NCI-H774 (cell line): ENCODE measurements around the gene LRRC1.
A peak's percentile ranks its signal among the peaks of the same experiment; 100 is the strongest.

Experiments
- DNase-seq: peaks from one replicate; lab custom pipeline; 2025; lab: John Stamatoyannopoulos, UW

The LRRC1 gene

DNA sequence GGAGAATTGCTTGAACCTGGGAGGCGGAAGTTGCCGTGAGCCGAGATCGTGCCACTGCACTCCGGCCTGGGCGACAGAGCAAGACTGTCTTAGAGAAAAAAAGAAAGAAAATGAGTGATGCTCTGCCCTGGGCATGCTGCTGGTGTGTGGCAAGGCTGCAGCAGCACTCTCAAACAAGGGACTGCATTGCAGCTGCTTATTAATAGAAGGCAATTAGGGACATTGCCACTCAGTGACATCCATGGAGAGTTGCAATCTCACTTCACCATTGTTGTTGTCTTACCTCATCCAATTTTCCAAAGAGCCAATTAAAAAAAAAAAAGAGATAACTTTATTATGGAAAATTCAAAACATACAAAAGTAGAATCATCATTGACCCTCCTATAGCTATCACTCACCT, 131.1 kb downstream of the LRRC1 start:
- DNase-seq = no peak

DNA sequence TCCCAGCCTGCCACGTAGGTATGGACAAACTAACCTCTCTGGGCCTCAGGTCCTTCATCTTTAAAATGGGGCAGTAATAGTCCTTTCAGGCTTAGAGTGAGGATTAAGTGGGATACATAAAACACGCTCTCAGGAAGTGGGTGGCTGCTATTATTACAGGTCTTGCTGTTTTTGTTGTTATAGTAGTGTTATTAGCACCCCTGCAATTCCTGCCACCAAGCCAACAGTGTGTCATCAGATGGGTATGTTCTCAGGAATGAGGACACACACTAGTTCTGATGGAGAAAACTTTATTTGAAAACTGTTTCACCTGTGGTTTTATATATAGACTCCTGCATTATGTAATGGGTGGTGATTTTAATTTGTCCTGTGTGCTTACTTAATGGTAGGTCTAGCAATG, 131.7 kb downstream of the LRRC1 start:
- DNase-seq = no peak

- no peak for DNase-seq
Observed at GRCh38 chr6:53928641-53929040, 133.8 kb downstream of the LRRC1 start.

- no peak for DNase-seq
Observed at GRCh38 chr6:53929041-53929820, 134.4 kb downstream of the LRRC1 start.

DNA sequence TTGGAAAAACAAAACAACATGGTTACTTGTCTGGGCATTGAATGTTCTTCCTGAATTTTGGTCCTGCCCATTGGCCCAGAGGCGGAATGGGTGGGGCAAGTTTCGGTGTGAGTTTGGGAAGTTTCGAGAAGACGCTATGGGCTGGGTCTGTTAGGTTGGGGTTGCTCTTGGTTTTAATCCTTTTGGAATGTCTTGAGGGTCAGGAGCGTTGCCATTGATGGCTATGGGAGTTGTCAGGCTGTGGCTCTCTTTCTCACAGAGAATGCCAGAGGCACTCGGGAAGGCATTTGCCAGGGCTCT, 135.0 kb downstream of the LRRC1 start:
- DNase-seq = no peak

GRCh38 chr6:53930330-53930729, 135.5 kb downstream of the LRRC1 start:
- no peak for DNase-seq

- DNase-seq = no peak
Observed at GRCh38 chr6:53931086-53931485, 136.3 kb downstream of the LRRC1 start.

GRCh38 chr6:53932516-53932915, 137.7 kb downstream of the LRRC1 start:
- no peak for DNase-seq

GRCh38 chr6:53934023-53934422, 139.2 kb downstream of the LRRC1 start:
- no peak for DNase-seq

- DNase-seq = no peak
Observed at GRCh38 chr6:53937461-53937860, 142.7 kb downstream of the LRRC1 start.

DNA sequence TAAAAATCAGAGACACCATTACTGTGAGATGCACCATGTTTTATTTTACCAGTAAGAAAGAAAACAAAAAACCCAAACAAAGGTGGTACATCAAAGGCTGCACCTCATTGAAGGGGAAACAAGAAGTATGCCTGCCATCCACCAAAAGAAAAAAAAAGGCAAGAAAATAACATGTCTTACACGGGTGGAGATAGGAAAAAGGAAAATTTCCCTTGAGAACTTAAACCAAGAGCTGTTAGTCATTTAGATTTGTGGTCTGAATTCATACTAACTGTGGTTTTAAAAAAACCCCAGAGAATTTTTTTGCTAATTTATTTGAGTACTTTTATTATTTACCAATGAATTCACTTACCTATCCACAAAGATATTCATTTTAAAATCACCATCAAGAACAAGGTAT, 144.0 kb downstream of the LRRC1 start:
- DNase-seq = no peak

GRCh38 chr6:53939830-53940229, 145.0 kb downstream of the LRRC1 start:
- DNase-seq = no peak

DNA sequence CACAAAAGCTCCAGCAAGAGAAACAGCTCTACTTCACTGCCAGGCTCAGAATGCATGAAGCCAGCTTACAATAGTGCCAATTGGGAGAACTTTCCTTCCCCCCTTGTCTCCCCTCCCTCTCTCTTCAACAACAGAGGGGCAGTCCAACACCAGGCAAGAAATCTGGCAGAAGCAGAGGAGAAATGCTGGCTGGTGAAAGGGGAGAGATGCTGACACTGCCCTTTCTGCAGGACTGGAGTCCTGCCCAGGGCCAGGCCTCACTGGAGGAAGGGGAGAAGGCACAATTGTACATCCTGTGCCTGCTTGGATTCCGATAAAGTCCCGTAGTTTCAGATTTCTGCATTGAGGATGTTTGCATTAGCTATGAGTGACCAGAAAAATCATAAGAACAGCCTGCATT, 148.6 kb downstream of the LRRC1 start:
- DNase-seq = no peak

GRCh38 chr6:53944091-53944490, 149.3 kb downstream of the LRRC1 start:
- no peak for DNase-seq

DNA sequence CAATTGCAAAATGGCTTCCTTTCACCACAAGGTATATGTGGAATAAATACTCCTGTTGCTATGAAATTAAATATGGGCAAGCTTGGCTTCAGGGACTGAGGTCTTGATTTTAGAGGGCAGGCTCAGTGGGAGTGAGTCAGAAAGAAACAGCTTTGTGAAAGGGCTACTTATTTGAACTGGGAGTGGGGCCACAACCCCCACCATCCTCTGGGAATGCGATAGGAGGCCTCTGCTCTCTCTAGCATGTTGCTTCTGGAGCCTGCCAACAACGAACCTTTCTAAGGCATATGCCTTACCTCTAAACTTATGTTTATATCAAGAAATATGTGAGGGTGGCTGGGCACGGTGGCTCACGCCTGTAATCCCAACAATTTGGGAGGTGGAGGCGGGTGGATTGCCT, 149.7 kb downstream of the LRRC1 start:
- DNase-seq = no peak

DNA sequence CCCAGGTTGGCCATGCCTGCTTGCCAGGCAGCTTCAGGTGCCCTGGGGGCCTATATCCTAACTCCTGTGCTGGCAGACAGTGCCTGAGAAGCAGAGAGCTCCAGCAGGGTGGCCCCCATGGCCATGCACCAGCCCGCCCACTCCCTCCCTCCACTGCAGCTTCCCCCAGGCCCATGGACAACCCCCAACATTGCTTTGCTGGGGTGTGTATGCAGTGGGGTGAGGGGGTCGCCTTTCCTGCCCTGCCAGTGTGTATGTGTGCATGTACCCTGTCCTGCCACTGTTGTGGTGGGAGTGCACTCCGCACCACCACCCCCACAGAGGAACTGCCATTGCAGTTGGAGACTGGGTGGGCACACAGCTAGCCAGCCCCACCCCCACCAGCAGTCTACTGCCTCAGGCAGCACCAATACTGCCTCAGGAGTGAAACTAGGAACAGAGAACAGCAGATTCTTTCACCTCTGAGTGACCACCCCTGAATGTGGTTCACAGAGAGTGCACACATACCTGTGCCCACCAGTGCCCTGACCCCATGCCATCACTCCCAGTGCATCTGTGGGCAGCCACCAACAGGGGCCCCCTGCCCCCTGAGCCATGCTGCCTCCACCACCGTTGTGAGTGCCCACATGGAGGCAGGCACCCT, 151.1 kb downstream of the LRRC1 start:
- DNase-seq = no peak

DNA sequence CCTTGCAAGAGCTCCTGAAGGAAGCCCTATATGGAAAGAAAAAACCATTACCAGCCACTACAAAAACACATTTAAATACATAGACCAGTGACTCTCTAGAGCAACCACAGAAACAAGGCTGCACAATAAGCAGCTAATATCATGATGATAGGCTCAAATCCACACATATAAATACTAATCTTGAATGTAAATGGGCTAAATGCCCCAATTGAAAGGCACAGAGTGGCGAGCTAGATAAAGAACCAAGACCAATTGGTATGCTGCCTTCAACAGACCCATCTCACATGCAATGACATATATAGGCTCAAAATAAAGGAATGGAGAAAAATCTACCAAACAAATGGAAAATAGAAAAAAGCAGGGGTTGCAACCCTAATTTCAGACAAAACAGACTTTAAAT, 153.0 kb downstream of the LRRC1 start:
- DNase-seq = no peak

GRCh38 chr6:53951383-53951782, 156.6 kb downstream of the LRRC1 start:
- DNase-seq = no peak

- DNase-seq = peak; percentile 76
Observed at GRCh38 chr6:53956068-53956711, 161.4 kb downstream of the LRRC1 start.

DNA sequence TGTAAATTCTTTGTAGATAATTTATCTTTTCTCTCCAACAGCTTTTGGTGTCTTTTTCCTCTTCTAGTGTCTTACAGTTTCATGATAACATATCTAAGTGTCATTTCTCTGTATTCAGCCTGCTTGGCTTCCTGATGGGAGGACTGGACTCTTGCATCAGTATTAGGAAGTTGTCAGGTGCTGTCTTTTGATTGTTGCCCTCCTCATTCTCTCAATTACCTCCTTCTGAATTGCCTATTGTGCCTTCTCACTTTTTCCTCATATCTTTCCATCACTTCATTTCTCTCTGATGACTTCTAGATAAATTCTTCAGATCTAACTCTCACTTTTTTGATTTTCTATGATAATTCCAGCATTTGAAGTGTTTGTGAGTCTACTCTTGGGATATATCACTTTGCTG, 162.0 kb downstream of the LRRC1 start:
- no peak for DNase-seq

DNA sequence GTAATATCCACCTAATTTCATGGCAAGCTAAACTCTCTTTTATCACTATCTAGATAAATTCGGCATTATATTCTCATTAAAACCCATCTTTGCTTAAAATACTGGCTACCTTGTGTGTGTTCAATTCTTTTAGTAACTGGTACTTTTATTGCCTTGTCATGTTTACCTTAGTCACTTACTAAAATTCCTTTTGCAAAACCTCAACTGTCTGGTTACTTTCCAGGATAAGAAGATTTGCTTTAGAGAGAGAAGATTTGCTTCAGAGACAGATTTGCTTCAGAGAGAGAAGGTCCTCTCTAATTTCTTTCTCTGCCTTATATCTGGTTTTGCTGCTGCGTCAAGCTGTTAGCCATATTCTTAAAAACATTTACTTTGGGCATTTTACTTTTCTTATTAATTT, 164.9 kb downstream of the LRRC1 start:
- DNase-seq = no peak

- DNase-seq = no peak
Observed at GRCh38 chr6:53960311-53960710, 165.5 kb downstream of the LRRC1 start.

DNA sequence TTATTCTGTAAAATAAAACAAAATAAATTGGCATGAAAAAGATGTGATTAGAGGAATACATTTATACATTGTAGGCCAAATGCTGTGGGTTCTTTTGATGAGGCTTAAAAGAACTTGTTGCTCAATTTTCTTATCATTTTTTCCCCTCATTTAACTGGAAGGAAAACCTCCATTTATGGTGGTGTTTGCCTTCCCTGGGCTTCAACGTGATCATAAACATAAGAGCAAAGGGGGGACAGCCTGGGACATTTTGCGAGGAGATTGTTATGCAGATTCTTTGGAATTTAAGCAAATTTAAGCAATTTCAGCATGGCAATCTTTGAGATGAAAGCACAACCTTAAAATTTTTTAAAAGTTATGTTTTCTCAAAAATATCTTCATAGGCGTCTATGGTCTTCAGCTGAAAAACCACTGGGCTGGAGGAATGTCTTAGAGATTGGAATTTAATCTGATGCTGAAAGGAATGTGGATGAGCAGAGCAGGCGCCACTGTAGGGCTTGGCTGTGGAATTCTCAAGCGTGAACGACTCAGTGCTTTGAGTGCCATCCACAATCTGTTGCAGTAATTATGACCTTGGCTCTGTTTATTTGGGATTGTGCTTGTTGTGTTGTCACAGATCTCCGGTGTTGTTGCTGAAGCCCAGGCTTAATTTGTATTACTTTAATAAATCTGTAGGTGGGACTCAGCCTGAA, 167.0 kb downstream of the LRRC1 start:
- no peak for DNase-seq
